Thyroid gland (tissue), 4 donors: ENCODE measurements around the gene FGF7. TPM values are rescaled to one million over a fixed set of nuclear protein-coding genes. Genes with fewer than 3 reads are reported as not detected.

Experiments used
- DNase-seq, 2 donors: peaks; one replicate each; pipeline ENCODE4 v3.0.0-alpha.2; 2019
- H3K27ac ChIP-seq, 3 donors: fragments of 200-600 bp; sonication (generic); 1 replicate in 2 of 3; 2 replicates in 1 of 3; pipeline ENCODE4 v1.5.1; 2016 to 2019; ENCODE audit warnings: mild to moderate bottlenecking in 1 of 3, moderate library complexity in 1 of 3
- H3K27me3 ChIP-seq: fragments of 200-600 bp; sonication (generic); one replicate; pipeline ENCODE4 v1.5.1; 2019
- H3K36me3 ChIP-seq, 2 donors: fragments of 200-600 bp; sonication (generic); one replicate each; pipeline ENCODE4 v1.5.1; 2016 to 2019
- H3K4me1 ChIP-seq, 2 donors: fragments of 200-600 bp; sonication (generic); one replicate each; pipeline ENCODE4 v1.5.1; 2017 to 2019
- H3K4me3 ChIP-seq, 3 donors: fragments of 200-600 bp; sonication (generic); replicated peaks in 1 of 3; 1 replicate in 2 of 3; 2 replicates in 1 of 3; pipeline ENCODE4 v1.5.1; 2016; ENCODE audit warnings: mild to moderate bottlenecking in 1 of 3
- H3K9me3 ChIP-seq: fragments of 200-600 bp; sonication (generic); one replicate; pipeline ENCODE4 v1.5.1; 2017
- CTCF ChIP-seq, 6 experiments: fragments of 200-600 bp in 3 of 6; fragments of 450-650 bp in 3 of 6; sonication (generic) in 3 of 6; IDR thresholded peaks; one replicate each; pipeline ENCODE4 v1.5.1; 2016 to 2019; ENCODE audit warnings: antibody characterized with exemption in 6 of 6, mild to moderate bottlenecking in 2 of 6, inconsistent platforms in 1 of 6, moderate library complexity in 1 of 6
- POLR2A ChIP-seq, 2 donors: fragments of 450-650 bp; IDR thresholded peaks; one replicate each; pipeline ENCODE4 v1.6.1; 2017; ENCODE audit warnings: antibody characterized with exemption in 2 of 2, mild to moderate bottlenecking in 2 of 2, moderate library complexity in 1 of 2
- WGBS, 2 donors: methylation state at CpG; one replicate each; pipeline ENCODE4 v1.1.5; 2017; 5-methylcytosine and 5-hydroxymethylcytosine counted together
- intact Hi-C: fragments of 100-400 bp; cut with DNase I; formaldehyde crosslinking; loops from one replicate; pipeline ENCODE4 v1.15.1; 2023
- total RNA-seq, 4 donors: library from RNA; depleted of rRNA; stranded (reverse); fragments of >200 nt; gene quantifications; one replicate each; pipeline ENCODE4 v1.2.3, GENCODE V29; 2016

The FGF7 gene
- total RNA-seq, 4 donors from 2014 or later, result 31.3 to 111 (median 52.4) TPM

- no peaks in the 10 kb centered on the region for H3K4me1 ChIP-seq
These were observed 29.6 kb downstream of the FGF7 start for GRCh38 chr15:49452595-49452994.

GRCh38 chr15:49456166-49456565 is 33.1 kb downstream of the FGF7 start:
- Histone ChIP-seq H3K4me3 (no peak overlapping the region), H3K27ac (no peak overlapping the region), H3K27me3 (no peaks in the 10 kb centered on the region), H3K9me3 (no peaks in the 10 kb centered on the region), H3K4me1 (no peaks in the 10 kb centered on the region), H3K36me3 (no peaks in the 10 kb centered on the region)
- TF ChIP-seq CTCF (IDR thresholded peaks at IDR 0.05), result no peak
- no peak for TF ChIP-seq POLR2A (IDR thresholded peaks at IDR 0.05)
- DNase-seq, result no peak
- intact Hi-C loops, result no loop called here

More at GRCh38 chr15:49452595-49452994, 29.6 kb downstream of the FGF7 start:
- WGBS, 2 donors, result 90 to 96% methylated on average over 1 of the region's 1 CpG
- no peak for TF ChIP-seq POLR2A (IDR thresholded peaks at IDR 0.05)
- Histone ChIP-seq H3K9me3 (no peaks in the 10 kb centered on the region), H3K27me3 (no peaks in the 10 kb centered on the region), H3K27ac (no peak overlapping the region), H3K36me3 (no peaks in the 10 kb centered on the region), H3K4me3 (no peak overlapping the region)
- intact Hi-C loops, result no loop called here
- no peak for DNase-seq

- H3K27ac ChIP-seq, result no peak overlapping the region
- intact Hi-C loops, result no loop called here
- no peaks in the 10 kb centered on the region for H3K36me3 ChIP-seq
- no peak for TF ChIP-seq CTCF (IDR thresholded peaks at IDR 0.05)
- TF ChIP-seq POLR2A (IDR thresholded peaks at IDR 0.05), result no peak
- H3K4me3 ChIP-seq, result no peak overlapping the region
- WGBS, 2 donors, result 48 to 56% methylated on average over 2 of the region's 2 CpGs
- no peaks in the 10 kb centered on the region for H3K27me3 ChIP-seq
- no peak for DNase-seq
- no peaks in the 10 kb centered on the region for H3K9me3 ChIP-seq
- no peaks in the 10 kb centered on the region for H3K4me1 ChIP-seq
These were observed 35.1 kb downstream of the FGF7 start for GRCh38 chr15:49458145-49458544.

GRCh38 chr15:49460411-49460941 is 37.4 kb downstream of the FGF7 start:
- 81 to 82% methylated on average over 2 of the region's 2 CpGs for WGBS, 2 donors
- no peaks in the 10 kb centered on the region for H3K4me1 ChIP-seq
- no peak overlapping the region for H3K27ac ChIP-seq
- H3K9me3 ChIP-seq, result no peaks in the 10 kb centered on the region
- H3K27me3 ChIP-seq, result no peaks in the 10 kb centered on the region
- no peaks in the 10 kb centered on the region for H3K36me3 ChIP-seq
- intact Hi-C loops, result no loop called here
- TF ChIP-seq POLR2A (IDR thresholded peaks at IDR 0.05) (no peak), CTCF (IDR thresholded peaks at IDR 0.05) (no peak)
- H3K4me3 ChIP-seq, result no peak overlapping the region
- DNase-seq, result no peak

GRCh38 chr15:49462232-49462844 is 39.3 kb downstream of the FGF7 start:
- no peaks in the 10 kb centered on the region for H3K36me3 ChIP-seq
- TF ChIP-seq POLR2A (IDR thresholded peaks at IDR 0.05) (no peak), CTCF (IDR thresholded peaks at IDR 0.05) (no peak)
- no peak for DNase-seq
- H3K9me3 ChIP-seq, result no peaks in the 10 kb centered on the region
- no peaks in the 10 kb centered on the region for H3K27me3 ChIP-seq
- H3K4me1 ChIP-seq, result peaks cover 0 to 3% of the 10 kb centered on the region in 2 donors
- no peak overlapping the region for H3K27ac ChIP-seq
- WGBS, 2 donors, result 60 to 73% methylated on average over 2 of the region's 2 CpGs
- no peak overlapping the region for H3K4me3 ChIP-seq
- intact Hi-C loops, result no loop called here
